SHP77 (cell line): Measurements from ENCODE around the gene CEPT1.
"Not testable (repeated sequence)": the region's sequence is repeated elsewhere in the genome, so short reads cannot be mapped to it uniquely, and the experiment has no call there.

Source experiments
- DNase-seq, 2 experiments: peaks; one replicate each; lab custom pipeline; 2025; lab: John Stamatoyannopoulos, UW

The CEPT1 gene

DNA sequence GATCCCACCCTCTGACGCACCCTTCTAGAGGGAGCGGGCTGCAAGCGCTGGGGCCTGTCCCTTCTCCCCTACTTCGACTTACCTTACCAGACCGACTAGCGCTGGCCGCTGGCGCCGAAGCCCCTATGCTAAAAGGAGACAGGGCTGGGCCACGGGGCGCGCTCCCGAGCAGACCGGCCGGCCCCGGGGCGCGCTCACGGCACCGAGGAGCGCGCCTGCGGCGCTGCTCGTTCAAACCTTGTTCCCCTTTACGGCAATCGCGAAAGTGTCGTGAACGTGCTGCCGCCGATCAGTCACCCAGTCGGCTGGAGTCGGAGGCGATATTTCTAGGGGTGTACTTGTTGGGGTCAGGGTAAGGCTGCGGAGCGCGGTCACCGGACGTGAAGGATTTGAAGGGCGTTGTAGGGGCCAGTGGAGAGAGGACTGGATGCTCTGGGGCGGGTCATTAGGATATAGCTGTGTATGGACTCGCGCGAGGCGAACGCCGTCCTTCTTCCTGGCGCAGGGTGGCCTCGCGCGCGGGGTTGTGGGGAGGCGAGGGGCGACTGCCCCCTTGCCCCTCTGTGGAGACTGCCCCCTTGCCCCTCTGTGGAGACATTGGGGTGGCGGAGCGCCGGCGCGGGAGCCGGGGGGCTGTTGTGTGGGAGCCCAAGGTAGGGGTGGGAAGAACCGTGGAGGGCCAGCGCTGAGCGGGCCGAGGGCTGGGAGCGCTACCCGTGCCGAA, at the start of gene CEPT1, which contains the start of gene DRAM2:
Gene CEPT1, plus strand, starts transcription at position 268 of the 724 bp plus-strand sequence. CDS start 7,492 bp downstream, outside the sequence.
Gene DRAM2, minus strand, starts transcription at position 138 of the 724 bp plus-strand sequence. CDS start 8,539 bp downstream, outside the sequence.
- DNase-seq, result peak; percentile 84 to 92

DNA sequence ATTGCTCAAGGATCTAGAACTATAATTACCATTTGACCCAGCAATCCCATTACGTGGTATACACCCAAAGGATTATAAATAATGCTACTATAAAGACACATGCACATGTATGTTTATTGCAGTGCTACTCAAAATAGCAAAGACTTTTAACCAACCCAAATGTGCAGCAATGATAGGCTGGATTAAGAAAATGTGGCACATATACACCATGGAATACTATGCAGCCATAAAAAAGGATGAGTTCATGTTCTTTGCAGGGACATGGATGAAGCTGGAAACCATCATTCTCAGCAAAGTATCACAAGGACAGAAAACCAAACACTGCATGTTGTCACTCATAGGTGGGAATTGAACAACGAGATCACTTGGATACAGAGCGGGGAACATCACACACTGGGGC, 44.6 kb upstream of the CEPT1 start:
- DNase-seq, result not testable (repeated sequence)

DNA sequence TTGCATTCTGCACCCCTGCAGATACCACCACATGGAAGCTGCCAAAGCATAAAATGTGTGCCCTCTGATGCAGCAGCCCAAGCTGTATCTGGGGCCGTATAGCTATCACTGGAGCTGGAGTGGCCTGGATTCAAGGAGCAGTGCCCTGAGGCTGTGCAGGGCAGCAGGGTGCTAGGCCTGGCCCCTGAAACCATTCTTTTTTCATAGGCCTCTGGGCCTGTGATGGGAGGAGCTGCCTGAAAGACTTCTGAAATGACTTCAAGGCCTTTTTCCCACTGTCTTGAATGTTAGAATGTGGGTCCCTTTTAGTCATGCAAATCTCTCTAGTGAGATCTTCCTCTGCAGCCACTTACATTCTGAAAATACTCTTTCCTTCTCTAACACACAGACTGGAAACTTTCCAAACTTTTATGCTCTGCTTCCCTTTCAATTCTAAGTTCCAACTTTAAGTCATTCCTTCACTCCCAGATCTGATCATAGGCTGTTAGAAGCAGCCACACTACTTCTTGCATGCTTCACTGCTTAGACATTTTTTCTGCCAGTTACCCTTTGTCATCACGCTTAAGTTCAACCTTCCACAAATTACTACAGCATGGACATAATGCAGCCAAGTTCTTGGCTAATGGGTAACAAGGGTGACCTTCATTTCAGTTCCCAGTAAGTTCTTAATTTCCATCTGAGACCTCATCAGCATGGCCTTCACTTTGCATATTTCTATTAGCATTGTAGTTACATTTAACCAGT, 42.5 kb upstream of the CEPT1 start:
- no peak for DNase-seq

GRCh38 chr1:111099289-111099688, 40.7 kb upstream of the CEPT1 start:
- DNase-seq, result peak in 1 of 2 experiments; percentile 25

GRCh38 chr1:111101854-111102642, 38.0 kb upstream of the CEPT1 start:
- DNase-seq, result peak in 1 of 2 experiments; percentile 1

DNA sequence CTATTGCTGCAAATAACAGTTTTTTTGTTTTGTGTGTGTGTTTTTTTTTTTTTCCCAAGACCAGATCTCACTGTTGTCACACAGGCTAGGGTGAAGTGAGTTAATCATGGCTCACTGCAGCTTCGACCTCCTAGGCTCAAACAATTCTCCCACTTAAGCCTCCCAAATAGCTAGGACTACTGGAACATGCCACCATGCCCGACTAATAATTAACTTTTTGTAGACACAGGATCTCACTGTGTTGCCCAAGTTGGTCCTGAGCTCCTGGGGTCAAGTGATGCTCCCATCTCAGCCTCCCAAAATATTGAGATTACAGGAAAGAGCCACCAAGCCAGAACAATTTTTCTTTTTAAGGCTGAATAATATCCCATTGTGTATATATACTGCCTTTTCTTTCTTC, 35.0 kb upstream of the CEPT1 start:
- no peak for DNase-seq

DNA sequence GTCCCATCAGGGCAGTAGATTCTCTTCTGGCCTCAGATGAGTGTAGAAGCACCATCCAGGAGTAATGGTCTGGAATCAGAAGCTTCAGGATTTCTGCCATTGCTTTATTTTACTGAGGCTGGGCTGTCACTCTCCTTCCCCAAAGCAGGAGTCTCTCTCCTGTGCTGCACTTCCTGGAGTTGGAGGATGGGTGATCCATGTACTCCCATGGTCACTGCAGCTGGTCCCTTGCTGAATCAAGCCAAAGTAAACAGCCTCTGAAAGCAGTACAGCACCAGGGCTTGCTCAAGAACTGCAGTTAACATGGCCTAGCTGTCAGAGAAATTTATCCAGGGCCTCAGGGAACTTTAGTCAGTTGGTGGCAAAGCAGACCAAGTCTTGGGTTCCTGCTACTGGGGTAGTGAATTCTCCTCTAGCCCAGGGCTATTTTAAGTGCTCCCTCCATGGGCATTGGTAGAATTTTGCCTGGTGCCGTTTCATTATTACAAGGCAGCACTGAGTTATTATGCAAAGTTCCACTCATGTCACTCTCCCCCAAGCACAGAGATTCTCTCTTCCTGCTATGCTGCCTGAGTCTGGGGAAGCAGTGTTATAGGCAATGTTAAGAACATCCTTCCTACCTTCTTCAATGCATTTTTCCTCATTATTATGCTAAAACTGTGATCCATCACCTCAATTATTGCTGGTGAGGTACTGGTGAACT, 29.7 kb upstream of the CEPT1 start:
- DNase-seq, result peak; percentile 89

- DNase-seq, result no peak
Measured at GRCh38 chr1:111116496-111116895, 23.5 kb upstream of the CEPT1 start.

DNA sequence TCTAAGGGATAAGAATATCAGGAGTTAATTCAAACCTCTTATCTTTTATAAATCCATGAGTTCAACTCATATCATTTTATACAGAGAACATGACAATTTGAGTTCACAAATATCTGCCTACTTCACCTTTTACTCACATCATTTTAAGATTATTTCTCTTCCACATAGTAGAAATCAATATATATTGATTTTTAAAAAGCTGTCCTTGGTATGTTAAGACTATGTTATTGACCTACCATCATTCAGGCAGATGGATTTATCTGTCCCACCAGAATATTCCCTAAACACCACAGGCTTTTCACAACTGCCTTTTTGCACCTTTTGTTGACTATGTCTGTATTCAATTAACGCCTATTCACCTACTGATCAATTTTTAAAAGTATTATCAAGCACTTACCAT, 13.7 kb upstream of the CEPT1 start:
- no peak for DNase-seq

- DNase-seq, result no peak
Measured at GRCh38 chr1:111127923-111128643, 11.9 kb upstream of the CEPT1 start.

GRCh38 chr1:111129376-111129775, 10.6 kb upstream of the CEPT1 start:
- DNase-seq, result no peak

DNA sequence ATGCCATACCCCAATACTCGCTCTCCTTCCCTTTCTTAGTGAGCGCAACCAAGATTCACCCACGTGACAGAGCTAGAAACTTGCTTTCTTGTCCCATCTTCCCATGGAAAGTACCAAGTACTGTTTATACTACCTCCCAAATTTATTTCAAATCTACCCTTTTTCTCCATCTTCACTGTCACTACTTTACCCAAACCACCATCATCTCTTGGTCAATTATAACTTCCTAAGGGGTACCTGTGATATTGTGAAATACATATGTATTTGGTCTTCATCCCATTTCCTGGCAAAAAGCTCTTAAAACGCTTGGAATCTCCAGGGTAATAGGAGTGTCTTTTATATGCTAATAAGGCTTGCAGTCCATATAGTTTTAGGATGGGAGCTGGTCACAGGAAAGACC, 8.3 kb upstream of the CEPT1 start:
- no peak for DNase-seq

GRCh38 chr1:111133866-111134265, 6.2 kb upstream of the CEPT1 start:
- DNase-seq, result no peak

- peak; percentile 61 to 77 for DNase-seq
Measured at GRCh38 chr1:111139324-111139955, 583 bp upstream of the CEPT1 start.

GRCh38 chr1:111140680-111140967, 601 bp downstream of the CEPT1 start:
- DNase-seq, result peak in 1 of 2 experiments; percentile 13

DNA sequence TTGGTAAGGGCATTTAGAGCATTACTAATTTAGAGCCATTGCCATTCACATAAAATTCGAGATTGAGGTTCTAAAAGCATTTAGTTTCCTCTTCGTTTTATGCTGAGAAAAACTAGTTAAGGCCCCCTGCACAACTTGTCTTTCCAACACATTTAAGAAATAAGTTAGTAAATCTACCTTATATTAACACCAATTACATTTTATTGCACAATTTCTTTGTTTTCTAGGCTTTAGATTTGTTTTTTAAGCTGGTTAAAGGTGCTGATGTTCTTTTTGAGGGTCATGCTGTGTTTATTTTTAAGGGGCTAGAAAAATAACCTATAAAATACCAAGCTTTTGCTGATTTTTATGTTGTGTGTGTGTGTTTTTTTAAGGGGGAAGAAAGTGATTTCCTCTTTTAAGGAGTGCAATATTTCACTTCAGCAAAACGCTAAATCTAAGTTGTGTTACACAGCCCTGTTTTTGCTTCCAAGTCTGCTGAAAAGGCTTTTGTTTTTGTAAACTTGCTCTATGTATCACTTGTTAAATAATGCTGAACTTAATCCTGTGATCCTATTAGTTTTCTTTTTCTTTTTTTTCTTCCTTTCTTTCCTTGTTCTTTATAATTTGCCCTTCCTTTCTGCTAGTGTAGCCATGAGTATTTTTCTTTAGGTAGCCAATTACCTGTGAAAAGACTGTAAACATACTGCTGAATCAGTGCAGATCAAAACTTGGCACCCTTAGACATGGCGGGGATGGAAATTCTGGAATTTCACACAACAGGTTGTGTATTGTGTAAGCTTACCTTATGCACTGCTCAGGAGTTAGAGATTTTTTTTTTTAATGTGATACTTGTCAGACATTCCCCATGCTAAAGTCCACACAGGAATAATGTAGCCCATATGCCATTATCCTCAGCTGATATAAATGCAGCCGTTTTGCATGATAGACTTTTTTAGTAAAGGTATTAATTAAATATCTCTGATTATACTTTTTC, 1.5 kb downstream of the CEPT1 start:
- DNase-seq, result no peak

- DNase-seq, result no peak
Measured at GRCh38 chr1:111142356-111142975, 2.4 kb downstream of the CEPT1 start.

- DNase-seq, result no peak
Measured at GRCh38 chr1:111145542-111145941, 5.5 kb downstream of the CEPT1 start.
